Ishikawa (cell line): ENCODE data around the gene ARID3A.

ENCODE experiments used
- CEBPB ChIP-seq: IDR thresholded peaks from 2 replicates; pipeline ENCODE4 v1.6.1; 2012
- CREB1 ChIP-seq: IDR thresholded peaks from 2 replicates; pipeline ENCODE4 v1.6.1; 2012; ENCODE audit warnings: low read depth
- EGR1 ChIP-seq: IDR thresholded peaks from 2 replicates; pipeline ENCODE4 v1.6.1; 2012
- EP300 ChIP-seq: IDR thresholded peaks from 2 replicates; pipeline ENCODE4 v1.6.1; 2012; ENCODE audit warnings: borderline replicate concordance
- FOXM1 ChIP-seq: IDR thresholded peaks from 2 replicates; pipeline ENCODE4 v1.6.1; 2012; ENCODE audit warnings: low read depth, borderline replicate concordance
- MAX ChIP-seq: IDR thresholded peaks from 2 replicates; pipeline ENCODE4 v1.6.1; 2012
- NFIC ChIP-seq: IDR thresholded peaks from 2 replicates; pipeline ENCODE4 v1.6.1; 2012
- RAD21 ChIP-seq: IDR thresholded peaks from 2 replicates; pipeline ENCODE4 v1.6.1; 2012; ENCODE audit warnings: low read depth
- REST ChIP-seq: IDR thresholded peaks from 2 replicates; pipeline ENCODE4 v1.6.1; 2012; ENCODE audit warnings: low read depth, mild to moderate bottlenecking
- TAF1 ChIP-seq: IDR thresholded peaks from 2 replicates; pipeline ENCODE4 v1.6.1; 2012; ENCODE audit warnings: low read depth, mild to moderate bottlenecking
- TCF12 ChIP-seq: IDR thresholded peaks from 2 replicates; pipeline ENCODE4 v1.6.1; 2012; ENCODE audit warnings: low read depth
- TEAD4 ChIP-seq: IDR thresholded peaks from 2 replicates; pipeline ENCODE4 v1.6.1; 2012
- USF1 ChIP-seq: IDR thresholded peaks from 2 replicates; pipeline ENCODE4 v1.6.1; 2012
- YY1 ChIP-seq: IDR thresholded peaks from 2 replicates; pipeline ENCODE4 v1.6.1; 2012; ENCODE audit warnings: low read depth
- ZBTB7A ChIP-seq: IDR thresholded peaks from 2 replicates; pipeline ENCODE4 v1.6.1; 2012; ENCODE audit warnings: low read depth

The ARID3A gene

GRCh38 chr19:903266-903797 is 22.5 kb upstream of the ARID3A start:
- no peak for TF ChIP-seq TEAD4
- no peak for TF ChIP-seq YY1
- no peak for TF ChIP-seq TAF1
- TF ChIP-seq TCF12, result peak; percentile 54; the same call in 1 of the 2 replicates
- TF ChIP-seq FOXM1, result no peak
- 0 out of 2 replicates have a peak, but pooled peaks have one; percentile 43 for TF ChIP-seq ZBTB7A
- TF ChIP-seq MAX, result 0 out of 2 replicates have a peak, but pooled peaks have one; percentile 10
- TF ChIP-seq RAD21, result no peak
- TF ChIP-seq NFIC, result no peak; the same call in 1 of the 2 replicates

GRCh38 chr19:904545-904944 is 21.3 kb upstream of the ARID3A start:
- TF ChIP-seq MAX (no peak), EGR1 (no peak), TAF1 (no peak), NFIC (no peak), REST (no peak)

GRCh38 chr19:906480-906879 is 19.4 kb upstream of the ARID3A start:
- TF ChIP-seq YY1, result no peak

- TF ChIP-seq NFIC (no peak), TAF1 (no peak), USF1 (no peak), YY1 (no peak), CEBPB (no peak), ZBTB7A (no peak), MAX (no peak), TEAD4 (no peak), RAD21 (no peak), EGR1 (no peak), REST (no peak), TCF12 (no peak), CREB1 (no peak)
Measured at GRCh38 chr19:907183-907853, 18.5 kb upstream of the ARID3A start.

- TF ChIP-seq TAF1 (no peak), TEAD4 (no peak), YY1 (no peak), MAX (no peak), RAD21 (no peak), ZBTB7A (no peak), USF1 (no peak), REST (no peak), NFIC (no peak), EGR1 (no peak), CREB1 (no peak), FOXM1 (no peak), TCF12 (no peak), EP300 (no peak), CEBPB (no peak)
Measured at GRCh38 chr19:911197-912033, 14.4 kb upstream of the ARID3A start.
